Stimulated activated naive CD8-positive, alpha-beta T cell treated with anti-CD3 and anti-CD28 coated beads, Interleukin-15, Interleukin-2, amounts not matched to agents 100 ng/mL and 50 ng/mL, for 24 hours (primary cell): Measurements from ENCODE around the gene RHCG.
"Not testable (repeated sequence)": the region's sequence is repeated elsewhere in the genome, so short reads cannot be mapped to it uniquely, and the experiment has no call there.

ENCODE experiments used
- H3K27ac Mint-ChIP-seq: one replicate; pipeline ENCODE4 v1.8.0; 2021; ENCODE audit warnings: mild to moderate bottlenecking, mixed read lengths
- H3K27me3 Mint-ChIP-seq: one replicate; pipeline ENCODE4 v1.8.0; 2021; ENCODE audit warnings: mixed read lengths
- H3K36me3 Mint-ChIP-seq: one replicate; pipeline ENCODE4 v1.8.0; 2021; ENCODE audit warnings: low read depth, mixed read lengths
- H3K4me1 Mint-ChIP-seq: one replicate; pipeline ENCODE4 v1.8.0; 2021; ENCODE audit warnings: low read depth, mixed read lengths
- H3K4me3 Mint-ChIP-seq: one replicate; pipeline ENCODE4 v1.8.0; 2021; ENCODE audit warnings: mild to moderate bottlenecking, mixed read lengths
- H3K9me3 Mint-ChIP-seq: one replicate; pipeline ENCODE4 v1.8.0; 2021; ENCODE audit warnings: mixed read lengths

Gene RHCG

DNA sequence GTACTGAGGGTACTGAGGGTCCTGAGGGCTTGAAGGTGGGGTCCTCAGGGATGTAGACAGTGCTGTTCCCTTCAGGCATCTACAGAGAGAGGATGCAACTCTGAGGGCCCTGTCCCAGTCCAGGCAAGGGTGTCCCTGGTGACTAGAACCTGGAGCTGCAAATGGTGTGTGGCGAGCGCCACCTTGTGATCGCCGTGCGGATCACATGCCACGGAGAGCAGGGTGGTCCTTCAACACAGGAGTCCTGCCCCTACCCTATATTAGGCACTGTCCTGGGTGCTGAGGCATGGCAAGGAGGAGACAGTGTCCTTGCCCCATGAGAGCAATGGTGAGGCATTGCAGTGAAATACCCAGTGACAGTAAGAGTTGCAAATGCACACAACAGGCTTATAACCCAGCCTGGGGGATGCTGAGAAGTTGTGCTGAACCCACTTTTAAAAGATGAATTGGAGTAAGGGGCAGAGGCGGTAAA is 23.6 kb downstream of the RHCG start:
- no peaks in the 10 kb centered on the region for H3K36me3 Mint-ChIP-seq
- peaks cover 21% of the 10 kb centered on the region for H3K27me3 Mint-ChIP-seq
- no peak overlapping the region for H3K27ac Mint-ChIP-seq
- no peaks in the 10 kb centered on the region for H3K9me3 Mint-ChIP-seq
- peaks cover 4% of the 10 kb centered on the region for H3K4me1 Mint-ChIP-seq
- H3K4me3 Mint-ChIP-seq: no peak overlapping the region

- Mint-ChIP-seq H3K27me3 (peaks cover 24% of the 10 kb centered on the region), H3K36me3 (no peaks in the 10 kb centered on the region), H3K27ac (no peak overlapping the region), H3K4me3 (no peak overlapping the region), H3K4me1 (peaks cover 4% of the 10 kb centered on the region), H3K9me3 (no peaks in the 10 kb centered on the region)
Measured at GRCh38 chr15:89469426-89470096, 26.8 kb downstream of the RHCG start.

- H3K9me3 Mint-ChIP-seq, H3K4me3 Mint-ChIP-seq, H3K27ac Mint-ChIP-seq, H3K36me3 Mint-ChIP-seq, H3K4me1 Mint-ChIP-seq: not testable (repeated sequence)
- peaks cover 26% of the 10 kb centered on the region for H3K27me3 Mint-ChIP-seq
Measured at GRCh38 chr15:89468813-89469212, 27.6 kb downstream of the RHCG start.

DNA sequence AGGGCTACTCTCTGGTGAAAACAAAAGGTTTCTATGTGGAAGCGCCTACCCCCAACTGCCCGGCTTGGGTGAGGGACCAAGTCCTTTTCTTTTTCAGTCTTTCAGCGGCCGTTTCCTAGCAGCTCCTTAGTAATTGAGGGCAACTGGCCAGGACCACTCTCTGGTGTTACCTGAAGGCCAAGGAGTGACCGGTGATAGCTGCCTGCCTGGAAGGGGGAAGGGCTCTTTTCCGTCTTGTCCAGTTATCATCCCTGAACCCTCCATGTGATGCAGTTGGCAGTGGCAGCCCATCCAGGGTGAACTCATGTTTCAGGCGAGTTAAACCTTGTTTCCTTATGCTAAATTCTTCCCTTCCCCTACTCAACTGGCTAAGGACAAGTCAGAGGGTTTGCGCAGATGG is 33.3 kb downstream of the RHCG start:
- H3K9me3 Mint-ChIP-seq: no peaks in the 10 kb centered on the region
- no peak overlapping the region for H3K4me3 Mint-ChIP-seq
- peaks cover 11% of the 10 kb centered on the region for H3K27me3 Mint-ChIP-seq
- no peaks in the 10 kb centered on the region for H3K36me3 Mint-ChIP-seq
- H3K4me1 Mint-ChIP-seq: no peaks in the 10 kb centered on the region
- no peak overlapping the region for H3K27ac Mint-ChIP-seq

- Mint-ChIP-seq H3K36me3 (no peaks in the 10 kb centered on the region), H3K27ac (no peak overlapping the region), H3K4me3 (no peak overlapping the region)
Measured at GRCh38 chr15:89462198-89462912, 34.0 kb downstream of the RHCG start.

GRCh38 chr15:89461386-89461785 is 35.0 kb downstream of the RHCG start:
- Mint-ChIP-seq H3K36me3 (no peaks in the 10 kb centered on the region), H3K4me1 (no peaks in the 10 kb centered on the region), H3K27me3 (peaks cover 11% of the 10 kb centered on the region), H3K27ac (no peak overlapping the region), H3K9me3 (peaks cover 3% of the 10 kb centered on the region), H3K4me3 (no peak overlapping the region)

More at GRCh38 chr15:89462198-89462912, 34.0 kb downstream of the RHCG start:
- Mint-ChIP-seq H3K4me1 (no peaks in the 10 kb centered on the region), H3K27me3 (peaks cover 11% of the 10 kb centered on the region), H3K9me3 (no peaks in the 10 kb centered on the region)

DNA sequence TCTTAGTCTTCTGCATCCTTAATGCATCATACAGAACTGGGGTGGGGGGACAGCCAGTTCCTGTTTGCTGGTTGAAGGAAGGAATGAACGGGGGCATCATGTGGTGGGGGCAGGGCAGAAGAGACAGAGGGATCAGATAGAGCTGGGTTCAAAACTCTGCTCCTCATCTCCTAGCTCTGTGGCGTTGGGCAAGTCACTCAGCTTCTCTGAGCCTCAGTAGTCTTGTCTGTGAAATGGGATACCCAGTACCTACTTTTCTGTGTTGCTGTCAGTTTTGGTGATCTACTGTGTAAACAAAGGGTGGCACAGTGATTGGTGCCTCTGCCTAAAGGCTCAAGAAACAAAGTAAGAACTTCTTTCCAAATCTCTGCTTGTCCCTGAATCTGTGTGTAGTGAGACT is 36.3 kb downstream of the RHCG start:
- no peaks in the 10 kb centered on the region for H3K36me3 Mint-ChIP-seq
- H3K27ac Mint-ChIP-seq: no peak overlapping the region
- peaks cover 11% of the 10 kb centered on the region for H3K27me3 Mint-ChIP-seq
- H3K4me1 Mint-ChIP-seq: no peaks in the 10 kb centered on the region
- H3K4me3 Mint-ChIP-seq: no peak overlapping the region
- peaks cover 4% of the 10 kb centered on the region for H3K9me3 Mint-ChIP-seq

DNA sequence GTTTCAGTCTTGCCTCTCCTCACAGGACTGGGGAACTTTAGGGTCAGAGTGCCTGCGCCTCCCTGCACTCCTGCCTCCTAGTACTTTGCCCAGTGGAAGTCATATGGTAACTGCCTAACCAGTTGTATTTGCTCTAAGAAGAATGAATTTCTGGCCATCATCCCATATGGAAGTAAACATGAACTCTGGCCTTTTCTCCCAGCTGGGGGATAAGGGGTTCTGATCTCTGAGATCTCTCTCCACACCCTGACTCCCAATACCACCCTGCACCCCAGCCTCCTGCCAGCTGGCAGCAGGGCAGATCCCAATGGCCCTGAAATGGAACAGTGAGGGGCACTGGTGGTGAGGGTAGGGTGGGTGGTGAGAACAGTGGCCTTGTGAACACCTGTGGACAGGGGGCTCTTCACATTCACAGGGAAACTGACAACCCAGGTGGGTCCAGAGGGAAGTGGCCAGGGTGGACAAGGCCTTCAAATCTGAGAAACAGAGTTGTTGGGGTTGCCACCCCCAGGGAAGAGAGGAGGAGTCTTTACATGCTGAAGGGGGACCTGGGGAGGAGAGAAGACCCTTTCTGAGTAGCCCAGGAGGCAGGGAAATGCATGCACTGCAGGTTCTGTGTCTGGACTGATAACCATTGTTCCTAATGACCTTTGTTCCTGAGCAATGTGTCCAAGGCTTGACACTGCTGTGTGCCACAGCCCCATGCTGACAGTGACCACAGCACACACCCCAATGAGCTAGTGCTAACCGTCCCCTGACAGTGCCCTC is 36.9 kb downstream of the RHCG start:
- Mint-ChIP-seq H3K4me3 (no peak overlapping the region), H3K27me3 (peaks cover 8% of the 10 kb centered on the region), H3K27ac (peak overlapping the region; percentile 31), H3K4me1 (no peaks in the 10 kb centered on the region), H3K36me3 (no peaks in the 10 kb centered on the region), H3K9me3 (peaks cover 4% of the 10 kb centered on the region)

GRCh38 chr15:89458440-89458839 is 37.9 kb downstream of the RHCG start:
- H3K27me3 Mint-ChIP-seq: peaks cover 9% of the 10 kb centered on the region
- H3K4me3 Mint-ChIP-seq: no peak overlapping the region
- no peaks in the 10 kb centered on the region for H3K4me1 Mint-ChIP-seq
- no peaks in the 10 kb centered on the region for H3K36me3 Mint-ChIP-seq
- no peak overlapping the region for H3K27ac Mint-ChIP-seq
- H3K9me3 Mint-ChIP-seq: peaks cover 4% of the 10 kb centered on the region

GRCh38 chr15:89457086-89457485 is 39.3 kb downstream of the RHCG start:
- Mint-ChIP-seq H3K27ac (no peak overlapping the region), H3K4me1 (no peaks in the 10 kb centered on the region), H3K36me3 (no peaks in the 10 kb centered on the region), H3K9me3 (peaks cover 4% of the 10 kb centered on the region), H3K27me3 (peaks cover 13% of the 10 kb centered on the region), H3K4me3 (no peak overlapping the region)

GRCh38 chr15:89455535-89455934 is 40.8 kb downstream of the RHCG start:
- peaks cover 4% of the 10 kb centered on the region for H3K9me3 Mint-ChIP-seq
- H3K27ac Mint-ChIP-seq: no peak overlapping the region

DNA sequence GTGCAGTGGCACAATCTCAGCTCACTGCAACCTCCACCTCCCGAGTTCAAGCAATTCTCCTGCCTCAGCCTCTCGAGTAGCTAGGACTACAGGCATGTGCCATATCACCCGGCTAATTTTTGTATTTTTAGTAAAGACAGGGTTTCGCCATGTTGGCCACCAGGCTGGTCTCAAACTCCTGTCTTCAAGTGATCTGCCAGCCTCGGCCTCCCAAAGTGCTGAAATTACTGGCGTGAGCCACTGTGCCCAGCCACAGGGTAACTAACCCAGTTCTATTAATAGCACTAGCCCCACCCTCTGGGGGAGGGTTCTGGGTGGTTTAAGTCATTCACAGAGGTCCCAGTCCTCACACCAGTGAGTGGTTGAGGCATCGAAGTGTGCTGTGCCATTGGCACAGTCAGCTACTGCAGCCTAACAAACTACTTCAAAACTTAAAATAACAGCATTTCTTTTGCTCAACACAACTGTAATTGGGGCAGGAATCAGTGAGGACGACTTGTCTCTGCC is 44.0 kb downstream of the RHCG start:
- no peak overlapping the region for H3K4me3 Mint-ChIP-seq
- H3K4me1 Mint-ChIP-seq: no peaks in the 10 kb centered on the region
- no peaks in the 10 kb centered on the region for H3K36me3 Mint-ChIP-seq
- peaks cover 4% of the 10 kb centered on the region for H3K9me3 Mint-ChIP-seq
- peaks cover 40% of the 10 kb centered on the region for H3K27me3 Mint-ChIP-seq
- H3K27ac Mint-ChIP-seq: no peak overlapping the region

More at GRCh38 chr15:89455535-89455934, 40.8 kb downstream of the RHCG start:
- Mint-ChIP-seq H3K4me3 (no peak overlapping the region), H3K27me3 (peaks cover 20% of the 10 kb centered on the region), H3K4me1 (no peaks in the 10 kb centered on the region), H3K36me3 (no peaks in the 10 kb centered on the region)

- Mint-ChIP-seq H3K27me3 (peaks cover 43% of the 10 kb centered on the region), H3K9me3 (peaks cover 4% of the 10 kb centered on the region), H3K27ac (no peak overlapping the region), H3K36me3 (no peaks in the 10 kb centered on the region), H3K4me3 (no peak overlapping the region), H3K4me1 (no peaks in the 10 kb centered on the region)
Measured at GRCh38 chr15:89451846-89452245, 44.5 kb downstream of the RHCG start.

DNA sequence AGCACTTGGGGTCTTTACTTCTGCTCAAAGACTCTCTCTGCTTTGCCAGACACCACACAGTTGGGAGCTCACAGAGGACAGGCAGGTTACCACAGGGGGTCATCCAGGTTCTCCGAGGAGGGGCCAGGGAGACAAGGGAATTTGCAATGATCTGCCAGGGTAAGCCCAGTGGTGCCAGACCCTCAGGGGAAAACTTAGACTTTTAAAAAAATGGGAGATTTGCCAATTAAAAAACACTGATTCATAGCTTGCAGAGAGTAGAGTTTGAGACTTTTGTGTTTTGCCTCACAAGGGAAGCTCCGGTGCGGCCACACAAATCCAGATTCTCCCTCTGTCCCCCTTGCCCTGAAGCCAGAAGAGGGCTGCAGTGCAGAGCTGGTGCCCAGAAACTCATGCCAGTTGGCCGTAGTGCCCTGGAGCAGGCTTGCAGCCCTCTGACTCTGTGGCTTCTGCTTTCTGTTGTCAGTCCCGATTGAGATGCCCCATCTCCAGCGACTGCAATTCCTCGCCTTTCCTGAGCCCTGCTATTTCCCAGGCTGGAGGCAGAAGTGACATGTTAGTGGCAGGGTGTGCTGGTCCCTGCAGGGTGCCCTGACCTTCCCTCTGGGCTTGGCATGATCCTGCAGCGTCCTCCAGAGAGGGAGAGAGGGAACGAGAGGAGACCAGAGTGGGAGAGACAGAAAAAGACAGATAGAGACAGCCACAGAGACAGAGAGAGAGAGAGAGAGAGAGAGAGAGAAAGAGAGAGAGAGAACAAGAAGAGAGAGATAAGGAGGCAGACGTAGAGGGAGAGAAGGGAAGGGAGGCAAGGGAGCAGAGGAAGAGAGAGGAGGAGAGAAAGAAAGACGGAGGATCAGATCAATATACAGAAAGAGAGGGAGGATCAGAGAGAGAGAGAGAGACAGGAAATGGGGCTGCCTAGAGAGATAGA is 46.0 kb downstream of the RHCG start:
- peaks cover 43% of the 10 kb centered on the region for H3K27me3 Mint-ChIP-seq

More for the DNA sequence above, 46.0 kb downstream of the RHCG start:
- Mint-ChIP-seq H3K9me3 (no peaks in the 10 kb centered on the region), H3K36me3 (no peaks in the 10 kb centered on the region), H3K27ac (no peak overlapping the region), H3K4me1 (no peaks in the 10 kb centered on the region), H3K4me3 (no peak overlapping the region)
